Nephron progenitor cell (in vitro differentiated cells): ENCODE measurements around the gene DRAXIN.

ENCODE experiments used
- DNase-seq: peaks from one replicate; pipeline ENCODE4 v3.0.0; 2021
- H3K27ac Mint-ChIP-seq: 2 replicates; pipeline ENCODE4 v1.8.0; 2021; ENCODE audit warnings: mild to moderate bottlenecking, moderate library complexity, mixed read lengths
- H3K27me3 Mint-ChIP-seq: 2 replicates; pipeline ENCODE4 v1.8.0; 2021; ENCODE audit warnings: mild to moderate bottlenecking, low read depth, mixed read lengths; ENCODE audit not compliant: poor library complexity
- H3K36me3 Mint-ChIP-seq: 2 replicates; pipeline ENCODE4 v1.8.0; 2021; ENCODE audit warnings: low read depth, mixed read lengths
- H3K4me1 Mint-ChIP-seq: 2 replicates; pipeline ENCODE4 v1.8.0; 2021; ENCODE audit warnings: mixed read lengths
- H3K4me3 Mint-ChIP-seq: 2 replicates; pipeline ENCODE4 v1.8.0; 2021; ENCODE audit warnings: mild to moderate bottlenecking, moderate library complexity, mixed read lengths
- H3K9me3 Mint-ChIP-seq: 2 replicates; pipeline ENCODE4 v1.8.0; 2021; ENCODE audit warnings: mild to moderate bottlenecking, moderate library complexity, mixed read lengths
- TF ChIP-seq, protein P1 (sequence below): fragments of 200-600 bp; sonication (generic); IDR thresholded peaks from 2 replicates; pipeline ENCODE4 v1.5.0; 2021; ENCODE audit warnings: antibody characterized with exemption

DRAXIN gene

DNA sequence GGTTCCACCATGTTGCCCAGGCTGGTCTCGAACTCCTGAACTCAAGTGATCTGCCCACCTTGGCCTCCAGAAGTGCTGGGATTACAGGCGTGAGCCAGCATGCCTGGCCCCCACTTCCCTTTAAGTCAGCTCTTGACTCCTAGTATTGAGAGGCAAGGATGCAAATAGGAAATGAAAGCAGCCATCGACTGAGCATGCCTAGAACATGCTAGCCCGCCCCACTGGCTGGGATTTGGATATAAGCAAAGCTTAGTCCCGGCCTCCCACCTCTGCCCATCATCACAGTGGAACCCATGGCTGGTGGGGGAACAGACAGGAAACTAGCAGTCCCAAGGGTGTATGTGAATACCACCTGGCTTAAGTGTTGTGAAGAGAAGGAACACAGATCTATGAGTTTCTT, 80.9 kb downstream of the DRAXIN start:
- H3K4me3 Mint-ChIP-seq = no peak overlapping the region
- H3K9me3 Mint-ChIP-seq = no peaks in the 10 kb centered on the region
- peaks cover 6% of the 10 kb centered on the region for H3K27me3 Mint-ChIP-seq
- H3K4me1 Mint-ChIP-seq = peaks cover 2% of the 10 kb centered on the region
- DNase-seq = no peak
- TF ChIP-seq, protein P1, sequence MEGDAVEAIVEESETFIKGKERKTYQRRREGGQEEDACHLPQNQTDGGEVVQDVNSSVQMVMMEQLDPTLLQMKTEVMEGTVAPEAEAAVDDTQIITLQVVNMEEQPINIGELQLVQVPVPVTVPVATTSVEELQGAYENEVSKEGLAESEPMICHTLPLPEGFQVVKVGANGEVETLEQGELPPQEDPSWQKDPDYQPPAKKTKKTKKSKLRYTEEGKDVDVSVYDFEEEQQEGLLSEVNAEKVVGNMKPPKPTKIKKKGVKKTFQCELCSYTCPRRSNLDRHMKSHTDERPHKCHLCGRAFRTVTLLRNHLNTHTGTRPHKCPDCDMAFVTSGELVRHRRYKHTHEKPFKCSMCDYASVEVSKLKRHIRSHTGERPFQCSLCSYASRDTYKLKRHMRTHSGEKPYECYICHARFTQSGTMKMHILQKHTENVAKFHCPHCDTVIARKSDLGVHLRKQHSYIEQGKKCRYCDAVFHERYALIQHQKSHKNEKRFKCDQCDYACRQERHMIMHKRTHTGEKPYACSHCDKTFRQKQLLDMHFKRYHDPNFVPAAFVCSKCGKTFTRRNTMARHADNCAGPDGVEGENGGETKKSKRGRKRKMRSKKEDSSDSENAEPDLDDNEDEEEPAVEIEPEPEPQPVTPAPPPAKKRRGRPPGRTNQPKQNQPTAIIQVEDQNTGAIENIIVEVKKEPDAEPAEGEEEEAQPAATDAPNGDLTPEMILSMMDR = no peak
- no peak overlapping the region for H3K27ac Mint-ChIP-seq
- H3K36me3 Mint-ChIP-seq = no peaks in the 10 kb centered on the region

DNA sequence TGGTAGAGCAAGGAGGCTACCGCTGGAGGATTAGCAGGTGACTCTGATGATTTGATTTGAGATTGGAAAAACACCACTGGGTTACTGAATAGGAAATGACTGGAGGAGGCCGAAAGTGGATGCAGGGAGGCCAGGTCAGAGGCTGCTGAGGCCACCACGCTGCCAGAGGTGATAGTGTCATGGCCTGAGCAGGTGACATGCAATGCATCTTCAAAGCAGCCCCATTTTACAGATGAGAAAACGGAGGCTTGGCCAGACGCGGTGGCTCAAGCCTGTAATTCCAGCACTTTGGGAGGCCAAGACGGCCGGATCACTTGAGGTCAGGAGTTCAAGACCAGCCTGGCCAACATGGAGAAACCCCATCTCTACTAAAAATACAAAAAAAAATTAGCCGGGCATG, 83.2 kb downstream of the DRAXIN start:
- peaks cover 6% of the 10 kb centered on the region for H3K27me3 Mint-ChIP-seq
- no peaks in the 10 kb centered on the region for H3K4me1 Mint-ChIP-seq
- H3K9me3 Mint-ChIP-seq = no peaks in the 10 kb centered on the region
- no peak overlapping the region for H3K4me3 Mint-ChIP-seq
- TF ChIP-seq, protein P1 = no peak
- DNase-seq = no peak
- no peaks in the 10 kb centered on the region for H3K36me3 Mint-ChIP-seq
- H3K27ac Mint-ChIP-seq = no peak overlapping the region
